HEK293 (cell line): ENCODE measurements around the gene PNLDC1.

Experiments used
- CTCF ChIP-seq: fragments of 450-650 bp; formaldehyde crosslinking; IDR thresholded peaks from 2 replicates; pipeline ENCODE4 v1.5.1; 2016; ENCODE audit warnings: missing biosample characterization, missing genetic modification characterization
- ZNF239 ChIP-seq: fragments of 450-650 bp; formaldehyde crosslinking; IDR thresholded peaks from 2 replicates; pipeline ENCODE4 v1.5.1; 2016; ENCODE audit warnings: missing biosample characterization, missing genetic modification characterization

- TF ChIP-seq ZNF239 (tag by site-specific recombination) (no peak), CTCF (no peak)
These were observed 58.2 kb downstream of the PNLDC1 start for GRCh38 chr6:159858259-159858658.
